ENCODE measurements around the gene TYW3.
"Not testable (repeated sequence)": the region's sequence is repeated elsewhere in the genome, so short reads cannot be mapped to it uniquely, and the experiment has no call there.

Gene TYW3

DNA sequence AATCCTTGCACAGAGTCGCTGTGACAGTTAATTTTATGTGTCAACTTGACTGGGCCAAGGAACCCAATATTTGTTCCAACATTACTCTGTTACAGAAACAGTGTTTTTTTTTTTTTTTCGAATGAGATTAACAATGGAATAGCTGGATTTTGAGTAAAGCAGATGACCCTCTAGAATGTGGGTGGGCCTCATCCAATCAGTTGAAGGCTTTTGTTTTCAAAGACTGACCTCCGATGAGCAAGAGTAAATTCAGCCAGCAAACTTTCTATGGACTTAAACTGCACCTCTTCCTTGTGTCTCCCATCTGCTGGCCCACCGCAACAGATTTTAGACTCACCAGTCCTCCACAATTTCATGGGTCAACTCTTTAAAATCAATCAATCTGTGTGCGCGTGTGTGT, 17.1 kb upstream of the TYW3 start:
- Mint-ChIP-seq H3K9me3 (no peaks in the 10 kb centered on the region), H3K36me3 (peaks cover 19% of the 10 kb centered on the region), H3K27ac (no peak overlapping the region), H3K4me3 (no peak overlapping the region), H3K27me3 (no peaks in the 10 kb centered on the region), H3K4me1 (no peaks in the 10 kb centered on the region)
- no peak for ATAC-seq

DNA sequence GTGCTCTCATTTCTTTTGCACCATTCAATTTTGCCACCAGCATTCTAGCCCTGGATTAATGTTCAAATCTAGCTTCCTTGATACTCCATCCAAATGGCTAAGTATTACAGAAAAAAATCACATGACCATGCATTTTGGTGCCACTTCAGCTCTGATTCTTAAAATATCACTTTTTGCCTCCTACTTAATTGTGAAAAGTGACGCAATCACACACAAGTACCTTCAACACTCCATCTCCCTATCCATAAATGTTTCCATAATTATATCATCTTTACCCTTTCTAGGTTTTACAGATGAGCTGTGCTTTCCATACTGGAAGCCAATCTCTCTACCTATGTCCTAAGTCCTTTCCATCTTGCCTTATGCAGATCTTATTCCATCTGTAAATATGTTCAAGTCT, 16.1 kb upstream of the TYW3 start:
- Mint-ChIP-seq H3K27ac (no peak overlapping the region), H3K36me3 (peaks cover 20% of the 10 kb centered on the region)
- no peak for ATAC-seq

DNA sequence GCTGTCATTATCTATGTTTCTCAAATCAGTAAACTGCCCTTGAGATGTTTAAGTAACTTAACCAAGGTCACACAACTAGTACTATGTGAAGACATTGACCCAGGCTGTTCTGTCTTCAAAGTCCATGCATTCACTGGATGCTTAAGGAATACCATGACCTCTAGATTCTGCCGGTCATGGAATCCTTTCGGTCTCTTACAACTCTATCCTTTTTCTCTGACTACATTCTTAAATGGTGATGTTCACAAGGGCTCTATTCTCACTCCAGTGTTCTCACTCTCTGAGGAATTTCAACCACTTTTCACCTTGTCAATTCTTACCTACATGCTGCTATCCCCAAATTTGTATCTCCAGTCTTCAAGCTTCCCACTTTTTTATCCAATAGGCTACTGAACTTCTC, 15.3 kb upstream of the TYW3 start:
- no peak for ATAC-seq
- H3K27ac Mint-ChIP-seq = no peak overlapping the region
- H3K4me1 Mint-ChIP-seq = no peaks in the 10 kb centered on the region
- no peaks in the 10 kb centered on the region for H3K27me3 Mint-ChIP-seq
- no peak overlapping the region for H3K4me3 Mint-ChIP-seq
- peaks cover 25% of the 10 kb centered on the region for H3K36me3 Mint-ChIP-seq
- H3K9me3 Mint-ChIP-seq = no peaks in the 10 kb centered on the region

More for the DNA sequence above, 16.1 kb upstream of the TYW3 start:
- Mint-ChIP-seq H3K27me3 (no peaks in the 10 kb centered on the region), H3K4me1 (no peaks in the 10 kb centered on the region), H3K9me3 (no peaks in the 10 kb centered on the region), H3K4me3 (no peak overlapping the region)

DNA sequence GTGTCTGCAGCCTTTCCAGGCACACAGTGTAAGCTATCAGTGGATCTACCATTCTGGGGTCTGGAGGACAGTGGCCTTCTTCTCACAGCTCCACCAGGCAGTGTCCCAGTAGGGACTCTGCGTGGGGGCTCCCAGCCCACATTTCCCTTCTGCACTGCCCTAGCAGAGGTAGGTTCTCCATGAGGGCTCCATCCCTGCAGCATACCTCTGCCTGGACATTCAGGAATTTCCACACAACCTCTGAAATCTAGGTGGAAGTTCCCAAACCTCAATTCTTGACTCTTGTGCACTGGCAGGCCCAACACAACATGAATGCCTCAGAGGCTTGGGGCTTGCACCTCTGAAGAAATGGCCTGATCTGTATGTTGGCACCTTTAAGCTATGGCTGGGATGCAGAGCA, 6.9 kb upstream of the TYW3 start:
- H3K36me3 Mint-ChIP-seq = peaks cover 68% of the 10 kb centered on the region
- H3K9me3 Mint-ChIP-seq = peaks cover 10% of the 10 kb centered on the region
- ATAC-seq = no peak
- H3K27me3 Mint-ChIP-seq = no peaks in the 10 kb centered on the region
- peaks cover 17% of the 10 kb centered on the region for H3K4me1 Mint-ChIP-seq
- H3K4me3 Mint-ChIP-seq = no peak overlapping the region
- no peak overlapping the region for H3K27ac Mint-ChIP-seq

DNA sequence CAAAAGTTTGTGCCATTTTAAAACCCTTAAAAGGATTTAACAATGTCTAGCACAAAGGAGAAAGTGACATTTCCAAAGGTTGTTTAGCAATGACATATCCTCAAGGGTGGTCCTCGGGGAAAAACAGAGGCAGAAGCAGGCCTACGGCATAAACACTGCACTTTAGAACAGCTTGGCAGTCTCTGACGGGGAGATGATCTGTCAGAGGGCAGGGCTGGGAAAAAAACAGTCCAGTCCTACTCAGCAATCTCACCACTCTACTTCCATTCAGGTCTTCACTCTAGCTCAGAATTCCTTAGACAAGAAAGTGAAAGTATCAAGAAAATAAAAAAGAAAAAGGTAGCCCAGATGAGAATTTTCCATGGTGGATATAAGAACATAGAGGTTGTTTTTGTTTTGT, 4.2 kb upstream of the TYW3 start:
- Mint-ChIP-seq H3K36me3 (peaks cover 49% of the 10 kb centered on the region), H3K4me3 (no peak overlapping the region), H3K4me1 (peaks cover 28% of the 10 kb centered on the region), H3K9me3 (peaks cover 10% of the 10 kb centered on the region), H3K27me3 (no peaks in the 10 kb centered on the region), H3K27ac (no peak overlapping the region)
- ATAC-seq = no peak

DNA sequence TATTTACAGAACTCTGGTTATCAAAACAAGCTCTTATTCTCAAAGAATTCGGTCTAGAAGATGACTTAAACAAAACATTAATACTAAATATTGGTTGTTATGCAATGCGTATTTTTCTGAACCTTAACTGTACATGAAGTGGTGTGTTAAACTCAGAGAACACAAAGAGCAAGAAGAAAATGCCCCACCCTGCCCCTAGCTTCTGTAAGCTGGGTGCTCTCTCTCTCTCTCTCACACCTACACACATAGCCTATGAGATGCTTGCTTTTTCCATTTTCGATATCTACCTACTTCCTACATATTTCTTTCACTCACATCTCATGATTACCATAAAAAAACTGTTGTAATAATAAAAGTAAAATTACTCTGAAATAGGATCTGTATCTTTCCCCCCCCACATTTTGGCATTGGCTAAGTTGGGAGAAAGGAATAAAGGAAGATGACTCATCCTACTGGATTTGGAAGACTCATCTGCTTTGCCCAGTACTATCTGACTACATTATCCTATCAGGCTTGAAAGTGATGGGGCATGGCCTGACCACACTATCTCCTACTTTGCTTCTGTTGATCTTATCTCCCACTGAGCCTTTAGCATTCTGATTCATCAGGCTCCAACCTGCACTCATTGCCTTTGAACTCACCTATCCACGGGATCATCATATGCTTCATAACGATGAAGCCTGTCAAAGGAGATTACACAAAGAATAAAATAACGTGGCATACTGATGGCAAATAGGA, 3.0 kb upstream of the TYW3 start:
- H3K27ac Mint-ChIP-seq = no peak overlapping the region
- H3K36me3 Mint-ChIP-seq = peaks cover 40% of the 10 kb centered on the region
- H3K4me3 Mint-ChIP-seq = no peak overlapping the region
- H3K9me3 Mint-ChIP-seq = peaks cover 10% of the 10 kb centered on the region
- peaks cover 40% of the 10 kb centered on the region for H3K4me1 Mint-ChIP-seq
- no peaks in the 10 kb centered on the region for H3K27me3 Mint-ChIP-seq
- no peak for ATAC-seq

DNA sequence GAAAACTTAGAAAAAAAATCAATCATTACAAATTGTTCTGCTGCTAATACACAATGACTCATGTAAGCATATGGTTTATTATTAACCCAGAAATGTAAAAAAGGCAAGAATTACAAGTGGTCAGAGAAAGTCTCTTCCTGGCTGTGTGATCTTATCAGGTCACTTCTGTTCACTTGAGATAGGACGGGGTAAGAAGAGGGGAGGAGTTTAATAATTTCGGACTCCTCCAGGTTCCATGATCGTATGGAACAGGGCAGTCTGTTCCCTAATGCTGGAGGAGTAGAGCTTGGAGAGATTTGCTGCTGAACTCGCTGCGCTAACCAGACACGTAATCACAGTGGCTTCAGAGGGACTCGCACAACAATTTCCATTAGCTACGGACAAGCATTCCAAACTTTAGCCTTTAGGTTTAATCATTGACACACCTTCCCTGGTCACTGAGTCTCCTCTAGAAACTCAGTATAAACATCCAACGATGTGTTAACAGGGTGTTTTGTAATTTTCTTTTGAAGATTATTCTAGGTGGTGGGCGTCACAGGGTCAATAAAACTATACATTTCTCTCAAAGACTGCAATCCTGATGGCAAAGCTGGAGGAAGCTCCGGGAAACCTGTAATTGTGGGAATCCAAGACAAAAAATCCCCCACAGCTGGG, 1.4 kb upstream of the TYW3 start:
- Mint-ChIP-seq H3K27me3 (no peaks in the 10 kb centered on the region), H3K36me3 (peaks cover 29% of the 10 kb centered on the region), H3K4me1 (peaks cover 46% of the 10 kb centered on the region), H3K4me3 (peak overlapping the region; percentile 36), H3K27ac (peak overlapping the region; percentile 42), H3K9me3 (peaks cover 4% of the 10 kb centered on the region)
- ATAC-seq = no peak

DNA sequence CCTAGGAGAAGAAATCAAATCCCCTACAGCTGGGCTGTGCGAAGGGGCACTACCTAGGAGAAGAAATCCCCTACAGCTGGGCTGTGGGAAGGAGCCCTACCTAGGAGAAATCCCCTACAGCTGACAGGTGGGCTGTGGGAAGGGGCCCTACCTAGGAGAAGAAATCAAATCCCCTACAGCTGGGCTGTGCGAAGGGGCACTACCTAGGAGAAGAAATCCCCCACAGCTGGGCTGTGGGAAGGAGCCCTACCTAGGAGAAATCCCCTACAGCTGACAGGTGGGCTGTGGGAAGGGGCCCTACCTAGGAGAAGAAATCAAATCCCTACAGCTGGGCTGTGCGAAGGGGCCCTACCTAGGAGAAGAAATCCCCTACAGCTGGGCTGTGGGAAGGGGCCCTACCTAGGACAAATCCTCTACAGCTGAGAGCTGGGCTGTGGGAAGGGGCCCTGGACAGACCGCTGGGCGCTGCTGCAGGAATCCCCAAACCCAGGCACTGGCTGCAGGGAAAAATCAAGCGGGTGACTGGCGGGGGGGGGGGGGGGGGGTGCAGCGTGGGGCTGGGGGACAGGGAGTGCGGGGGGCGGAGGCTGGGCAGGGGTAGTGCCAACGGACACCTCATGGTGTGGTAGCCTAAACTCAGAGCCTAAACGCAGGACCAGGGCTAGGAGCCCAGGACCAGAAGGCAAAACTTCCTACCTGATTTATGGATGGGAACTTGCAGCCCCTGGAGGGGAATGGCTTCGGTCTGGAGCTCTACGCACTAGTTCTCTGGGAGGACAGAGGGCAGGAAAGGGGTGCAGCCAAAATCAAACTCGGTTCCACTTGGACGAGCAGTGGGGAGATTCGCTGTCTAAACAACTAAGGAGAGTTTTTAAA, 643 bp upstream of the TYW3 start:
- Mint-ChIP-seq H3K27ac (peak overlapping the region; percentile 88), H3K36me3 (peaks cover 23% of the 10 kb centered on the region), H3K4me3 (peak overlapping the region; percentile 91), H3K4me1 (peaks cover 46% of the 10 kb centered on the region)
- ATAC-seq = peak; percentile 46
- not testable (repeated sequence) for H3K9me3 Mint-ChIP-seq, H3K27me3 Mint-ChIP-seq

DNA sequence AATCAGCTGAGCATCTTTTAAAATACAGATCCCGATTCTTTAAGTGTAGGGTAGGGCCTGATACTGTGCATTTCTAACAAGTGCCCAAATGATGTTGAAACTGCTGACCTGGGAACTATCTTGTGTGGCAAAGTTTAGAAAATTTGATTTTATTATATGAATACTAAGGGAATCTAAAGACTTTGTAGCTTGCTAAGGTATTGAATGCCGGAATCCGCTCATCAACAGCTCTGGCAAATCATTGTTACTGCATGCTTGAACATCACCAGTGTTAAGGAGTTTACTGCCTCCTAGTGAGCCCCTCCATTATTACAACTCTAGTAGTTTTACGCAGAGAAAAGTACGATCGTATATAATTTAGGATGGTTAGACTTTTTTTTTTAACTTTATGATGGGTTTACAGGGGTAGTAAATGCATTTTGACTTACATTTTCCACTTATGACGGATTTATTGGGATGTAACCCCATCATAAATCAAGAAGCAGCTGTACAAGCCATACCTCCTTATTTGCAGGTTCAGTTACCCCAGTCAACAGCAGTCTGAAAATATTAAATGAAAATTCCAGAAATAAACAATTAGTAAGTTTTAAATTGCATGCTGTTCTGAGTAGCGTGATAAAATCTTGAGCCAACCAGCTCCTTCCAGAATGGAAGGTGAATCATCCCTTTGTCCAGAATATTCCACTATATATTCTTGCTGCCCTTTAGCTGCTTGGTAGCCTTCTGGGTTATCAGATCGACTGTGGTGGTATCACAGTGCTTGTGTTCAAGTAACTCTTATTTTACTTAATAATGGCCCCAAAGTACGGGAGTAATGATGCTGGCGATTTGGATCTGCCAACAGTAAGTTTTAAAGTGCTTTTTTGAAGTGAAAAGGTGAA, 892 bp downstream of the TYW3 start:
- H3K4me3 Mint-ChIP-seq = peak overlapping the region; percentile 91
- no peaks in the 10 kb centered on the region for H3K9me3 Mint-ChIP-seq
- peaks cover 42% of the 10 kb centered on the region for H3K4me1 Mint-ChIP-seq

DNA sequence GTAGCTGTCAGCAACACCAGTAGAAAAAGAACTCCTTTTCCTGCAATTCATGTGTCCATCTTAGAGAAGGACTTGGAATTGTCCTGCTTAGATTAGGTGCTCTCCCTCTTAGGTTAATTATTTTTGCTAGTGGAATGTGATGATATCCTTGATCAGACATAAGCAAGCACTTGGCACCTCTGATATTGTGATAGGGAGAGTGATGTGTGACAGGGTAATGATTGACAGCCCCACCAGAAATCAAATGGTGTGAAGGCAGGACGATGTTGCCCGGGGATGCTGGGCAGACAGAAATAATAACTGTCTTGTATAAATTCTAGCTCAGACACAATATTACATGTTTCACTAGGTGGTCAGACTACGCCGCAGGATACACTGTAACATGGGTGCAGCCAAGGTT, 4.4 kb downstream of the TYW3 start:
- Mint-ChIP-seq H3K4me3 (no peak overlapping the region), H3K9me3 (peaks cover 3% of the 10 kb centered on the region), H3K36me3 (peaks cover 50% of the 10 kb centered on the region), H3K4me1 (peaks cover 18% of the 10 kb centered on the region), H3K27me3 (no peaks in the 10 kb centered on the region), H3K27ac (no peak overlapping the region)
- no peak for ATAC-seq

More for the DNA sequence above, 892 bp downstream of the TYW3 start:
- Mint-ChIP-seq H3K27ac (peak overlapping the region; percentile 88), H3K36me3 (peaks cover 29% of the 10 kb centered on the region), H3K27me3 (no peaks in the 10 kb centered on the region)
- ATAC-seq = peak; percentile 72

DNA sequence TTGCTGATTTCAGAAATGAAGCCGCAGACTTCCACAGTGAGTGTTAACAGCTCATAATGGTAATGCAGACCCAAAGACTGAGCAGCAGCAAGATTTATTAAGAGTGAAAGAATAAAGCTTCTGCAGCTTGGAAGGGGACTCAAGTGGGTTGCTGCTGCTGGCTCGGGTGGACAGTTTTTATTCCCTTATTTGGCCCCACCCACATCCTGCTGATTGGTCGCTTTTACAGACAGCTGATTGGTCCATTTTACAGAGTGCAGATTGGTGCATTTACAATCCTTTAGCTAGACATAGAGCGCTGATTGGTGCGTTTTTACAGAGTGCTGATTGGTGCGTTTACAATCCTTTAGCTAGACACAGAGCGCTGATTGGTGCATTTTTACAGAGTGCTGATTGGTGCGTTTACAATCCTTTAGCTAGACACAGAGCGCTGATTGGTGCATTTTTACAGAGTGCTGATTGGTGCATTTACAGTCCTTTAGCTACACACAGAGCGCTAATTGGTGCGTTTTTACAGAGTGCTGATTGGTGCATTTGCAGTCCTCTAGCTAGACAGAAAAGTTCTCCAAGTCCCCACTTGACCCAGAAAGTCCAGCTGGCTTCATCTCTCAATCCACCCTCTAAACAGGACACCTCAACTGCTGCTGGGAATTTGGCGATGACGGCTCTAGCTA, 7.5 kb downstream of the TYW3 start:
- H3K36me3 Mint-ChIP-seq = peaks cover 71% of the 10 kb centered on the region
- ATAC-seq, H3K4me3 Mint-ChIP-seq, H3K27ac Mint-ChIP-seq, H3K4me1 Mint-ChIP-seq, H3K27me3 Mint-ChIP-seq, H3K9me3 Mint-ChIP-seq: not testable (repeated sequence)

DNA sequence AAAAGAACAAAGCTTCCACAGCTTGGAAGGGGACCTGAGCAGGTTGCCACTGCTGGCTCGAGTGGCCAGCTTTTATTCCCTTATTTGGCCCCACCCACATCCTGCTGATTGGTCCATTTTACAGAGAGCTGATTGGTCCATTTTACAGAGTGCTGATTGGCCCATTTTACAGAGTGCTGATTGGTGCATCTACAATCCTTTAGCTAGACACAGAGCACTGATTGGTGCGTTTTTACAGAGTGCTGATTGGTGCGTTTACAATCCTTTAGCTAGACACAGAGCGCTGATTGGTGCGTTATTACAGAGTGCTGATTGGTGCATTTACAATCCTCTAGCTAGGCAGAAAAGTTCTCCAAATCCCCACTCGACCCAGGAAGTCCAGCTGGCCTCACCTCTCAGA, 12.3 kb downstream of the TYW3 start:
- H3K9me3 Mint-ChIP-seq, H3K4me1 Mint-ChIP-seq, H3K27me3 Mint-ChIP-seq, ATAC-seq, H3K27ac Mint-ChIP-seq, H3K4me3 Mint-ChIP-seq: not testable (repeated sequence)
- peaks cover 80% of the 10 kb centered on the region for H3K36me3 Mint-ChIP-seq

DNA sequence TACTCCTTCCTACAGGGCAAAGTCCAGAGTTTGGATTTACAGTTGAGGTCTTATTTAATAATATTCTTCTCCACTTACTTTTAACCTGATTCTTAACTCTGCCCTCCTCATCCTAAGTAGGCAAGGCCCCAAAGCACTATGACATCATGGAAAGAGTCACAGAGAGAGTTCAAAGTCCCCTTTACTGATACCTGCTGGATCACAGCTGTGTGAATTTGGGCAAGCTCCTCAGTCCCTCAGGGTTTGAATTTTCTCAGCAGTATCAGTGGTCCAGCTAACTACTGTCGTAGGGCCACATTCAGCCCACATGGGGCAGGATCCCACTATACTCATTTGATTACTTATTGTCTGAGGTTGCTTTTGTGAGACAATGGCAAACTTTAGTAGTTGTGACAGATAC, 16.0 kb downstream of the TYW3 start:
- Mint-ChIP-seq H3K4me3 (no peak overlapping the region), H3K27me3 (no peaks in the 10 kb centered on the region), H3K27ac (no peak overlapping the region), H3K36me3 (peaks cover 85% of the 10 kb centered on the region), H3K4me1 (no peaks in the 10 kb centered on the region), H3K9me3 (no peaks in the 10 kb centered on the region)
- ATAC-seq = no peak

DNA sequence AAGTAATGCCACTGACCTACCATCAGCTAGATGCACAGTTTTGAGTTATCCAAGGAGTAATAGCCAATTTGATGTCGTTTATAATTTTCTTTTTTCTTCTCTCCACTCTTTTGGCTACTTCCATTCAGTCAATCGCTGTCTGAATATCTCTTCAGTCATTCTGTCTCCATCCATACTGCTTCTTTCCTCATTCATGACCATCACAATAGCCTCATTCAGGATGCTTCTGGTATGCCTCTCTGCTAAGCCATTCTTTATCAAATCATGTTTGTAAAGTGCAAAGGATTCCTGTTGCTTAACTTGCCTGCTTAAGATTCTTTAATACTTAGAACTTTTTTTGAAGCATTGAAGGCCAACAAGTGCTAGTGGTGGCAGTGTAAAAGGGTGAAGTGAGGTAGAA, 20.2 kb downstream of the TYW3 start:
- ATAC-seq = no peak
- no peaks in the 10 kb centered on the region for H3K4me1 Mint-ChIP-seq
- no peaks in the 10 kb centered on the region for H3K27me3 Mint-ChIP-seq
- no peak overlapping the region for H3K4me3 Mint-ChIP-seq
- peaks cover 5% of the 10 kb centered on the region for H3K9me3 Mint-ChIP-seq
- peaks cover 94% of the 10 kb centered on the region for H3K36me3 Mint-ChIP-seq
- no peak overlapping the region for H3K27ac Mint-ChIP-seq
